WTC11 (cell line): ENCODE data around the gene SYMPK. TPM values are rescaled to one million over a fixed set of nuclear protein-coding genes. Genes with fewer than 3 reads are reported as not detected.

Experiments used
- ATAC-seq: fragments of 200-7000 bp; cut with Tn5 transposase; 2 replicates; pipeline ENCODE4 v1.10.0; 2021; ENCODE audit warnings: mild to moderate bottlenecking, moderate library complexity
- CTCF ChIA-PET: fragments of 300-600 bp; sonication (Branson Sonifier 250); formaldehyde crosslinking; loops from one replicate; lab custom pipeline; 2021; ENCODE audit warnings: antibody characterized with exemption; lab: Charles Lee
- POLR2A ChIA-PET: fragments of 350-600 bp; sonication (Branson Sonifier 250); formaldehyde crosslinking; loops from one replicate; lab custom pipeline; 2021; ENCODE audit warnings: antibody characterized with exemption; lab: Charles Lee
- DNase-seq: peaks from one replicate; pipeline ENCODE4 v3.0.0; 2021; ENCODE audit warnings: low spot score
- H3K27ac Mint-ChIP-seq: 2 replicates; pipeline ENCODE4 v1.8.0; 2021; ENCODE audit warnings: mixed read lengths
- H3K27me3 Mint-ChIP-seq: 2 replicates; pipeline ENCODE4 v1.8.0; 2021; ENCODE audit warnings: low read depth, mild to moderate bottlenecking, moderate library complexity, mixed read lengths
- H3K36me3 Mint-ChIP-seq: 2 replicates; pipeline ENCODE4 v1.8.0; 2021; ENCODE audit warnings: mixed read lengths
- H3K4me1 Mint-ChIP-seq: 2 replicates; pipeline ENCODE4 v1.8.0; 2022; ENCODE audit warnings: mixed read lengths
- H3K4me3 Mint-ChIP-seq: 2 replicates; pipeline ENCODE4 v1.8.0; 2021; ENCODE audit warnings: mild to moderate bottlenecking, moderate library complexity, mixed read lengths
- H3K9me3 Mint-ChIP-seq: 2 replicates; pipeline ENCODE4 v1.8.0; 2021; ENCODE audit warnings: mixed read lengths
- ATF2 ChIP-seq: sonication (generic); formaldehyde crosslinking; IDR thresholded peaks from 2 replicates; pipeline ENCODE4 v1.8.1; 2022; ENCODE audit warnings: low read depth, missing genetic modification reagents, borderline replicate concordance
- CREB1 ChIP-seq: sonication (generic); formaldehyde crosslinking; IDR thresholded peaks from 2 replicates; pipeline ENCODE4 v1.8.0; 2023; ENCODE audit warnings: mild to moderate bottlenecking, missing genetic modification reagents
- IRF1 ChIP-seq: sonication (generic); formaldehyde crosslinking; IDR thresholded peaks from 2 replicates; pipeline ENCODE4 v1.8.0; 2023; ENCODE audit warnings: missing genetic modification reagents
- IRF2 ChIP-seq: sonication (generic); formaldehyde crosslinking; IDR thresholded peaks from 2 replicates; pipeline ENCODE4 v1.8.0; 2022; ENCODE audit warnings: low read depth, missing genetic modification reagents, borderline replicate concordance
- KAT7 ChIP-seq: sonication (generic); formaldehyde crosslinking; IDR thresholded peaks from 2 replicates; pipeline ENCODE4 v1.8.1; 2023; ENCODE audit warnings: missing genetic modification reagents, mild to moderate bottlenecking, borderline replicate concordance
- NFE2L1 ChIP-seq: sonication (generic); formaldehyde crosslinking; IDR thresholded peaks from 2 replicates; pipeline ENCODE4 v1.8.1; 2023; ENCODE audit warnings: missing genetic modification reagents
- NFYB ChIP-seq: sonication (generic); formaldehyde crosslinking; conservative IDR thresholded peaks from 2 replicates; pipeline ENCODE4 v1.8.0; 2022; ENCODE audit warnings: low read depth, missing genetic modification reagents
- PRDM15 ChIP-seq: sonication (generic); formaldehyde crosslinking; IDR thresholded peaks from 2 replicates; pipeline ENCODE4 v1.8.0; 2022; ENCODE audit warnings: missing genetic modification reagents
- ZBTB43 ChIP-seq: sonication (generic); formaldehyde crosslinking; IDR thresholded peaks from 2 replicates; pipeline ENCODE4 v1.8.1; 2023; ENCODE audit warnings: mild to moderate bottlenecking, missing genetic modification reagents
- ZNF232 ChIP-seq: sonication (generic); formaldehyde crosslinking; IDR thresholded peaks from 2 replicates; pipeline ENCODE4 v1.8.0; 2022; ENCODE audit warnings: mild to moderate bottlenecking, missing genetic modification reagents
- ZNF317 ChIP-seq: sonication (generic); formaldehyde crosslinking; IDR thresholded peaks from 2 replicates; pipeline ENCODE4 v1.8.1; 2023; ENCODE audit warnings: low read depth, mild to moderate bottlenecking, moderate library complexity, missing genetic modification reagents, borderline replicate concordance
- ZNF416 ChIP-seq: fragments of 250-450 bp; sonication (Bioruptor Pico); IDR thresholded peaks from 2 replicates; pipeline ENCODE4 v1.9.0; 2021; ENCODE audit warnings: mild to moderate bottlenecking, inconsistent platforms
- total RNA-seq: library from RNA; stranded (reverse); gene quantifications from 3 replicates; pipeline ENCODE4 v1.2.3, GENCODE V29; 2021
- TF ChIP-seq, protein P1 (sequence below): fragments of 250-450 bp; sonication (Bioruptor Pico); IDR thresholded peaks from 2 replicates; pipeline ENCODE4 v1.9.0; 2021; ENCODE audit warnings: mild to moderate bottlenecking
- TF ChIP-seq, protein P2 (sequence below): sonication (generic); formaldehyde crosslinking; IDR thresholded peaks from 2 replicates; pipeline ENCODE4 v1.8.0; 2023; ENCODE audit warnings: missing genetic modification reagents, mild to moderate bottlenecking, borderline replicate concordance
- TF ChIP-seq, protein P3 (sequence below): sonication (generic); formaldehyde crosslinking; IDR thresholded peaks from 2 replicates; pipeline ENCODE4 v1.8.0; 2022; ENCODE audit warnings: mild to moderate bottlenecking, missing genetic modification reagents
- TF ChIP-seq, protein P4 (sequence below): sonication (generic); formaldehyde crosslinking; IDR thresholded peaks from 2 replicates; pipeline ENCODE4 v1.8.1; 2023; ENCODE audit warnings: mild to moderate bottlenecking, missing genetic modification reagents, borderline replicate concordance

The SYMPK gene
- total RNA-seq, 1 experiment from 2014 or later: 106 TPM

DNA sequence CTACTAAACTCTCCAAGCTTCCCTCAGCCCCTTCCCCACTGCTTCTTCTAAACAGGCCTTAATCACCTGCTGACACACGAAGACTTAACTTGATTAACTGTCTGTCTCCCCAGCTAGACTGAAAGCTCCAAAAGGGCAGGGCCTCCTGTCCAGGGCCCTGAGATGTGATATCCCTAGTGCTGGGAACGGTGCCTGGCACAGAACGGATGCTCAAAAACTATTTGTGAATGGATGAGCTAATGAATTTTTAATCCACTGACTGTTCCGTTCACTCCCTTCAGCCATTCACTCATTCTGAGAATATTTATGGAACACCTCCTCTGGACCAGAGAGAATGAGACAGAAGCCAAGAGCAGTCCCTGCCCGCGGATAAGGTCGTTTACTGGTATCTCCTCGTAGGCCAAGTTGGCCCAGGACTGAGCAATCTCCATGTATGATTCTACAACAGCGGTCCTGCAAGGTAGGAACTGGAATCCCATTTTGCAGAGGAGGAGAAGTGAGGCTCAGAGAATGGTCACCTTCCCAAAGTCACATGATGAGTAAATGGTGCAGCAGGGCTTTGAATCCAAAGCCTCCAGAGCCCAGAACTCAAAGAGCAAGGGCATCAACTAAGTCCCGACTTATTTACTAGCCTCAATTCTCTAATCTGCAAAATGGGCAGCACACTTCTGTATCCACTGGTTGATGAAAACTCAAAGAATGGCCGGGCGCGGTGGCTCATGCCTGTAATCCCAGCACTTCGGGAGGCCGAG is 73.7 kb downstream of the SYMPK start:
- no peak for ATAC-seq
- H3K4me1 Mint-ChIP-seq: peaks cover 17% of the 10 kb centered on the region
- ChIA-PET CTCF (interaction anchor here (0.6 to 1.5 kb wide), 5 partner anchors 10 to 95 kb away, joined by 3 to 8 read pairs (median 3); no protein-coding TSS in a partner anchor), POLR2A (no interaction called here)
- H3K27me3 Mint-ChIP-seq: peaks cover 5% of the 10 kb centered on the region; the same call in 1 of the 2 replicates
- TF ChIP-seq ZBTB43 (CRISPR knock-in tag) (no peak), PRDM15 (CRISPR knock-in tag) (no peak)
- DNase-seq: no peak
- no peaks in the 10 kb centered on the region for H3K9me3 Mint-ChIP-seq
- H3K36me3 Mint-ChIP-seq: peaks cover 32% of the 10 kb centered on the region
- H3K4me3 Mint-ChIP-seq: no peak overlapping the region
- no peak overlapping the region for H3K27ac Mint-ChIP-seq

DNA sequence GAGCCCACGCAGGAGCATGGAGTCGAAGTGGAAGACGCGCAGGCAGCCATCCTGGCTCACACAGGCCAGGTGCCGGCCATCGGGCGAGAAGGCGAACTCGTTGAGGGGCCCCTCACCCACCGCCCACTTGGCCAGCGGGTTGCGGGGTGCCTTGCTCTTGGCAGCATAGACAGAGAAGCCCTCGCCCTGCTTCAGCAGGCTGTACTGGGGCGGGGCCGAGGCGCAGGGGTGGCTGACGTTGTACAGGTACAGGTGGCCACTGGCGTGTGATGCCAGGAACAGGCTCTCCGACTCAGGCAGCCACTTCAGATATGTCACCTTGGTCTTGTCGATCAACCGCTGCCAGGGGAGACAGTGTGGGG is 76.4 kb downstream of the SYMPK start:
- H3K4me3 Mint-ChIP-seq: no peak overlapping the region
- no peak overlapping the region for H3K27ac Mint-ChIP-seq
- ATAC-seq: no peak
- H3K27me3 Mint-ChIP-seq: peaks cover 10% of the 10 kb centered on the region
- POLR2A ChIA-PET: no interaction called here
- CTCF ChIA-PET: no interaction called here
- peaks cover 15% of the 10 kb centered on the region for H3K4me1 Mint-ChIP-seq
- H3K9me3 Mint-ChIP-seq: no peaks in the 10 kb centered on the region
- peaks cover 32% of the 10 kb centered on the region for H3K36me3 Mint-ChIP-seq
- no peak for DNase-seq
- TF ChIP-seq, protein P1, sequence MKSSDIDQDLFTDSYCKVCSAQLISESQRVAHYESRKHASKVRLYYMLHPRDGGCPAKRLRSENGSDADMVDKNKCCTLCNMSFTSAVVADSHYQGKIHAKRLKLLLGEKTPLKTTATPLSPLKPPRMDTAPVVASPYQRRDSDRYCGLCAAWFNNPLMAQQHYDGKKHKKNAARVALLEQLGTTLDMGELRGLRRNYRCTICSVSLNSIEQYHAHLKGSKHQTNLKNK (CRISPR knock-in tag): no peak
- TF ChIP-seq ZNF416 (CRISPR knock-in tag): no peak
- no peak for TF ChIP-seq ZNF317 (CRISPR knock-in tag)
- TF ChIP-seq, protein P2, sequence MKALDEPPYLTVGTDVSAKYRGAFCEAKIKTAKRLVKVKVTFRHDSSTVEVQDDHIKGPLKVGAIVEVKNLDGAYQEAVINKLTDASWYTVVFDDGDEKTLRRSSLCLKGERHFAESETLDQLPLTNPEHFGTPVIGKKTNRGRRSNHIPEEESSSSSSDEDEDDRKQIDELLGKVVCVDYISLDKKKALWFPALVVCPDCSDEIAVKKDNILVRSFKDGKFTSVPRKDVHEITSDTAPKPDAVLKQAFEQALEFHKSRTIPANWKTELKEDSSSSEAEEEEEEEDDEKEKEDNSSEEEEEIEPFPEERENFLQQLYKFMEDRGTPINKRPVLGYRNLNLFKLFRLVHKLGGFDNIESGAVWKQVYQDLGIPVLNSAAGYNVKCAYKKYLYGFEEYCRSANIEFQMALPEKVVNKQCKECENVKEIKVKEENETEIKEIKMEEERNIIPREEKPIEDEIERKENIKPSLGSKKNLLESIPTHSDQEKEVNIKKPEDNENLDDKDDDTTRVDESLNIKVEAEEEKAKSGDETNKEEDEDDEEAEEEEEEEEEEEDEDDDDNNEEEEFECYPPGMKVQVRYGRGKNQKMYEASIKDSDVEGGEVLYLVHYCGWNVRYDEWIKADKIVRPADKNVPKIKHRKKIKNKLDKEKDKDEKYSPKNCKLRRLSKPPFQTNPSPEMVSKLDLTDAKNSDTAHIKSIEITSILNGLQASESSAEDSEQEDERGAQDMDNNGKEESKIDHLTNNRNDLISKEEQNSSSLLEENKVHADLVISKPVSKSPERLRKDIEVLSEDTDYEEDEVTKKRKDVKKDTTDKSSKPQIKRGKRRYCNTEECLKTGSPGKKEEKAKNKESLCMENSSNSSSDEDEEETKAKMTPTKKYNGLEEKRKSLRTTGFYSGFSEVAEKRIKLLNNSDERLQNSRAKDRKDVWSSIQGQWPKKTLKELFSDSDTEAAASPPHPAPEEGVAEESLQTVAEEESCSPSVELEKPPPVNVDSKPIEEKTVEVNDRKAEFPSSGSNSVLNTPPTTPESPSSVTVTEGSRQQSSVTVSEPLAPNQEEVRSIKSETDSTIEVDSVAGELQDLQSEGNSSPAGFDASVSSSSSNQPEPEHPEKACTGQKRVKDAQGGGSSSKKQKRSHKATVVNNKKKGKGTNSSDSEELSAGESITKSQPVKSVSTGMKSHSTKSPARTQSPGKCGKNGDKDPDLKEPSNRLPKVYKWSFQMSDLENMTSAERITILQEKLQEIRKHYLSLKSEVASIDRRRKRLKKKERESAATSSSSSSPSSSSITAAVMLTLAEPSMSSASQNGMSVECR (CRISPR knock-in tag): no peak
- no peak for TF ChIP-seq ZNF232 (CRISPR knock-in tag)
- TF ChIP-seq IRF2 (CRISPR knock-in tag): no peak
- TF ChIP-seq IRF1 (CRISPR knock-in tag): no peak
- no peak for TF ChIP-seq ATF2 (CRISPR knock-in tag)
- no peak for TF ChIP-seq NFYB
- TF ChIP-seq NFE2L1: no peak
- TF ChIP-seq CREB1 (CRISPR knock-in tag): no peak
- no peak for TF ChIP-seq KAT7 (CRISPR knock-in tag)
- TF ChIP-seq, protein P3, sequence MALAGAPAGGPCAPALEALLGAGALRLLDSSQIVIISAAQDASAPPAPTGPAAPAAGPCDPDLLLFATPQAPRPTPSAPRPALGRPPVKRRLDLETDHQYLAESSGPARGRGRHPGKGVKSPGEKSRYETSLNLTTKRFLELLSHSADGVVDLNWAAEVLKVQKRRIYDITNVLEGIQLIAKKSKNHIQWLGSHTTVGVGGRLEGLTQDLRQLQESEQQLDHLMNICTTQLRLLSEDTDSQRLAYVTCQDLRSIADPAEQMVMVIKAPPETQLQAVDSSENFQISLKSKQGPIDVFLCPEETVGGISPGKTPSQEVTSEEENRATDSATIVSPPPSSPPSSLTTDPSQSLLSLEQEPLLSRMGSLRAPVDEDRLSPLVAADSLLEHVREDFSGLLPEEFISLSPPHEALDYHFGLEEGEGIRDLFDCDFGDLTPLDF (CRISPR knock-in tag): no peak
- TF ChIP-seq, protein P4, sequence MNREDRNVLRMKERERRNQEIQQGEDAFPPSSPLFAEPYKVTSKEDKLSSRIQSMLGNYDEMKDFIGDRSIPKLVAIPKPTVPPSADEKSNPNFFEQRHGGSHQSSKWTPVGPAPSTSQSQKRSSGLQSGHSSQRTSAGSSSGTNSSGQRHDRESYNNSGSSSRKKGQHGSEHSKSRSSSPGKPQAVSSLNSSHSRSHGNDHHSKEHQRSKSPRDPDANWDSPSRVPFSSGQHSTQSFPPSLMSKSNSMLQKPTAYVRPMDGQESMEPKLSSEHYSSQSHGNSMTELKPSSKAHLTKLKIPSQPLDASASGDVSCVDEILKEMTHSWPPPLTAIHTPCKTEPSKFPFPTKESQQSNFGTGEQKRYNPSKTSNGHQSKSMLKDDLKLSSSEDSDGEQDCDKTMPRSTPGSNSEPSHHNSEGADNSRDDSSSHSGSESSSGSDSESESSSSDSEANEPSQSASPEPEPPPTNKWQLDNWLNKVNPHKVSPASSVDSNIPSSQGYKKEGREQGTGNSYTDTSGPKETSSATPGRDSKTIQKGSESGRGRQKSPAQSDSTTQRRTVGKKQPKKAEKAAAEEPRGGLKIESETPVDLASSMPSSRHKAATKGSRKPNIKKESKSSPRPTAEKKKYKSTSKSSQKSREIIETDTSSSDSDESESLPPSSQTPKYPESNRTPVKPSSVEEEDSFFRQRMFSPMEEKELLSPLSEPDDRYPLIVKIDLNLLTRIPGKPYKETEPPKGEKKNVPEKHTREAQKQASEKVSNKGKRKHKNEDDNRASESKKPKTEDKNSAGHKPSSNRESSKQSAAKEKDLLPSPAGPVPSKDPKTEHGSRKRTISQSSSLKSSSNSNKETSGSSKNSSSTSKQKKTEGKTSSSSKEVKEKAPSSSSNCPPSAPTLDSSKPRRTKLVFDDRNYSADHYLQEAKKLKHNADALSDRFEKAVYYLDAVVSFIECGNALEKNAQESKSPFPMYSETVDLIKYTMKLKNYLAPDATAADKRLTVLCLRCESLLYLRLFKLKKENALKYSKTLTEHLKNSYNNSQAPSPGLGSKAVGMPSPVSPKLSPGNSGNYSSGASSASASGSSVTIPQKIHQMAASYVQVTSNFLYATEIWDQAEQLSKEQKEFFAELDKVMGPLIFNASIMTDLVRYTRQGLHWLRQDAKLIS (CRISPR knock-in tag): no peak
